ENCODE results near the gene DCLK2.
A peak's percentile ranks its signal among the peaks of the same experiment; 100 is the strongest.

Gene DCLK2

DNA sequence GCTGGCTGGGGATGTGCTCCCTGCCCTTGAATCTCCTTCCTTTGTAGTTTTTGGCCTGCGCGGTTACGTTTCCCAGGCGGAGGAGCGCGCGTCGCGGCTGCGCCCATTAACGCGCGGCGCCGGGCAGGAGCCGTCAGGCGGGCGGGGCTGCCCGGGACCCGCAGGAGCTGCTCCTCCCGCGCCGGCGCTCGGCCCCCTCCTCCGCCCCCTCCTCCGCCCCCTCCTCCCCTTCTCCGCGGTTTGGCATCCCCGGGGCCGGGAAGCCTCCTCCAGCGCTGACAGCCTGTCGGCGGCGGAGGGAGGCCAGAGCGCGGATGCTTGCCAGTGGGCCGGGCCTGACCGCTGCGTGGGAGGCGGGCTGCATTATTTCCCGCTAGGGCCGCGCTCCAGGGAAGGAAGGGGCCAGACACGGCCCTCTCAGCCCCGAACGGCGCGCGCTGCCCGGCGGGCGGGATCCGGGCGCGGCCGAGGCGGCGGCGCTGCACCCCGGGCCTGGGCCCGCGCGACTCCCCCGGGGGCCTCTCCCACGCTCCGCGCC lies at the start of gene DCLK2:
TSS of gene DCLK2 (plus strand) at position 405 of the 538 bp plus-strand sequence. CDS start 583 bp downstream, outside the sequence.
- DNase-seq = no peak

DNA sequence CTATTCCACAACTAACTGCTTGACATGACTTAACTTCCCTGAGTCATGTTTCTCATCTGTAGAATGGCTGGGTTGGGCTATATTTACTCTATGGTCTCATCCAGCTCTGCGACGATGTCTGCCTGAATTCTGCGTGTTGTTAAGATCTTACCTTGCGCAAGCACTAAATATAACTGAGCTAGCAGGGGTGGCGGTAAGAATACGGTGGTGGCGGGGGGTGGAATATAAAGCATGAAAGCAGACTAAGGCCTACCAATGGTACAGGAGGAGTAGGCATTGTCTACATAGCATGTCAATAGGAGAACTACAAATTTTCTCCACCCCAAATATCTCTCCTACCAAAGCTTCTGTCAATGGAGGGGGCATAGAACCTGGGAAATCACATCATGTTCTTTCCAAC lies 45.7 kb upstream of the DCLK2 start:
- DNase-seq = no peak

DNA sequence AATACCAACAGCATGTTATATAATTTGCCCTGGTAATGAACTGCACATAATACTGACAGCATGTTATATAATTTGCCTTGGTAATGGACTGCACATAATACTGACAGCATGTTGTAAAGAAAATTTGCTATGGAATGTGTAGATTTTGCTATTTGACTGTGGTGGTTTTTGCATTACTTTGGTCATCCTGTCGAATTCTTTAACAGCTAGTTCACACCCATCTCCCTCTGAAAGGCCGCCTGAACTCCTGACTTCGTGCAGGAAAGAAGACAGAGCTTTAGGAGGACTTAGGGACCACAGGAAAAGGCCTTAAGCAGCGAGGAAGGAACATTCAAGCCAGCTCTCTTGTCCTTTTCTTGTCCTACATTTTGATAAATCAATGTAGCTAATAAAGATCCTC lies 45.2 kb upstream of the DCLK2 start:
- DNase-seq = no peak

DNA sequence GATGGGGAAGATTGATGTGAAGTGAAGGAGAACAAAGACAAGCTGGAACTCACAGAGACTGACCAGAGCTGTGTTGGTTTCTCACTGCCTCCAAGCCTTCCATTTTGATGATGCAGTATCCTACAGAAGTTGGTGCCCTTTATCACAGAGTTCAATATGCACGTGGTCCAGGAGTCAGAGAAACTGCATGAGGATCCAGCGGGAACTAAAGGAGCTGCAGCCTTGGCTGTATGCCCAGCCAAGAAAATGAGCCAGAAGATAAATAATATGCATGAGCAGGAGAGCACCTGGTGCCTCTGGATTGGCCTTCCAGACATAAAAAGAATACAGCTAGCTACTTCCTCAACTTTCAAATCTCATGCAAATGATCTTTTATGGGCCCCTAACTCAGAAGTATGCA lies 44.3 kb upstream of the DCLK2 start:
- no peak for DNase-seq

DNA sequence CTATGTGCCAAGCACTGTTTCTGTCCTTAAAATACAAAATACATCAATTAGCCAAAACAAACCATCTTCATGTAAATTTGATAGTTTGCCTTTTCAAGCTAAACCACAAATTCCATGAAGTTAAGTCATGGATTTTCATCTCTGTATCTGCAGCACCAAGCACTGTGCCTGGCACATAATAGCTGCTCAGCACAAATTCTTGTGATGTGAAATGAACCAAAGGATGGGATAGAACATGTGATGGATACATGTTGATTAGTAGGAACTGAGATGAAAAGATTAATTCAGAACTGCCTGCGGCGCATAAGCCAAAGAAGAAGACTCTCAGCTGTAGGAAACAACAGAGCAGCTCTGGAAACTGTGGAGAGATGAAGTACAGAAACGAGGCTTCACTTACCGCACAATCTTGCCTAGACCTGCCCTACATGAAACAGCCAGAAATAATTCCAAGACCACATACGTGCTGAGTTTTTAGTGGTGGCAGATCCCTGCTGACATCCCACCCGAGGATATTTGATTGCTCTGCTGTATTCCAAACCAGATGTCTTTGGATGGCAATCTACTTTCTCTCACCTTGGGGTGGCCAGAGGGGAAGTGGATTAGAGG lies 40.9 kb upstream of the DCLK2 start:
- no peak for DNase-seq

DNA sequence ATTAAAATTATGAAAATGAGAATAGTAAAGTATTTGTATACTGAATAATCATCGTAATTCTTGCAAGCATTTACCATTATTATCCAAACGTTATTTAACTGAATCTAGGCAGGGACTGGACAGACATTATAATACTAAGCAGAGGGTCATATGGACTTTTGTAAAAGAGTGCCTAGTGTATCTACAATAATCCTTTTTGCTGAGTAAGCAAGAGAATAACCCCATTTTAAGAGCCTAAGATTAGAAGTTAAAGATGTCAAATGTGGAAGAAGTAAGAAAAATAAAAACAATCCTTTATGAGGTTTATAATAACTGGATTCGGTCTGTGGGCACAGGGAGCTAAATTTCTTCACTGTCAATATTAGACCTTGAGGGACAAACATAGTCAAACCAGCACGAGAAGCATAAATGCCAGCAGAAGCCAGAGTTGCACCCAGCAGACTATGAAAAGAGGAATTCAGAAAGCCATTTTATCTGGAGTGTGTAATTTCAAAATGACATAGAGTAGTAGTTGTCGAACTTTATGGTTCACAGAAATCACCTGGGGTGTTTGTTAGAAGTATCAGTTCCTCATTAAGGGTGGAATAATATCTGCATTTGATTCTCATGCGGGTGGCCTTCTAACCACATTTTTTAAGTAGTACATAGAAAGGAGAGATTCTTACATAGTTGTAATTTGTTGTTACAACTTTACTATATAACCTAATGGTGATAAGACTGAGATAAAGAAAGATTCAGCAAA lies 39.7 kb upstream of the DCLK2 start:
- DNase-seq = no peak

DNA sequence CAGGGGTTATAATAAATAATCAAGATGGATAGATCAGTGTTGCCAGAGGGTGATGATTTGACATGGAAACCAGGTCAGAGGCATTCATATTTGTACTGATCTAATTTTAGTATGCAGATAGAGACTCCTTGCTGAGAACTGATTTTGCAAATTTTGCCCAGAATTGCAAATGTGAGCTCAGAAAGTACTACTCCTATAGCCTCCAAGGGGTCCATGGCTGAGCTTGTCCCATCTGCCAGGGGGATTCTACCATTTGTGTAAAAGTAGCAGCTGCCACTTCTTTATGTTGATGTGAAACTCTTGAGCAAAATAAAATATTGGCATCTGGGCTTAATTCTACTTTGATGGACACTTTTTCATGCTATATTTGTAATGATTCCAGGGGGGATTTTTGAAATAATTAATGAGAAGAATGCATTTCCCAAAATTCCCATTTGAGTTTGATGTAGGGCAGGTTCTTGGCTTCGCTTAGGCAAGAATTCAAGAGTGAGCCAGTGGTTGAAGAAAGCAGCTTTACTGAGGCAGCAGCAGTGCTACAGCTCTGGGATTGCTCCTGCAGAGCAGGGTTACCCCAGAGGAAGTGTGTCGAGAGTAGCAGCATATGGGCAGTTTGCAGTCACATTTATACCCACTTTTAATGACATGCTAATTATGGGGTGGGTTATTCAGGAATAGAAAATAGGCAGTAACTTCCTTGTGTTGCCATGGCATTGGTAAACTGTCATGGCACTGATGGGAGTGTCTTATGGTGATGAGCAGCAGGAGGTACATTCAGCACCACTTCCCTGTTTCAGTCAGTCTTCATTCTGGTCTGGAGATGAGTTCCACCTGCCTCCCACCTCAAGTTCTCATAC lies 38.7 kb upstream of the DCLK2 start:
- peak; percentile 24 for DNase-seq

DNA sequence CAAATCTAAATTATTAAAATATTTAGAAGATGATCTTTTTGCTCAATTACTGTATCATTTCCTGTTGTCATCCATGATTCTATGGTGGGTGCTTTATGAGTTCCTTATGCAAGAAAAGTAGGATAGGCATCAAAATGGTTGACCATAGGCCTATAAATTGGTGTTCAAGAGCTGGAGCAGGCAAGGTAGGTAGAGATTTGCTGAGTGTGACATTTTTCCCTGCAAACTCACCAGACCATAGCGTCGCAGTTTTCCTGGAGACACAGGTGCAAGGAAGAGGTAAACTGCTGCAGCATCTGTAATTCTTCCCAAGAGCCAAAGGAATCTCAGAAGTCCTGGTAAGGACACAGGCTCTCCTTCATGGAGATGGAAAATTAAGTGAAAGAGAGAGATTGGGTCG lies 33.7 kb upstream of the DCLK2 start:
- DNase-seq = no peak

DNA sequence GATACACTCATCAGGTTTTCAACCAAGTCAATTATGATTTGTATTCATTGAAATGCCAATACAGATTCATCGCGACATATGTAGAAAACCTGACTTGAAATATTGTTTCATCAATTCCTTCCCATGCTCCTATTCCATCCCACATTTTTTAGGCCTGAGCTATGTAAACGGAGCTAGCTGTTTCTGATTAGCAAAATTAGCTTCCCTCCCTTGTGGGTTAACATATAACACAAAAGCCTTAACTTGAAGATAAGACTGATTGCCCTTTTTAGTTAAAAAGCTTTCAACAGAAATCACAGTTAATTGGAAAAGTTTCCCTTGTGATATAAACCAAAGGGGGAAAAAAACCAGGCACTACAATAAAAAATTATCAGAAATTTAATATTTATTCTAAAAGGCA lies 32.8 kb upstream of the DCLK2 start:
- no peak for DNase-seq

DNA sequence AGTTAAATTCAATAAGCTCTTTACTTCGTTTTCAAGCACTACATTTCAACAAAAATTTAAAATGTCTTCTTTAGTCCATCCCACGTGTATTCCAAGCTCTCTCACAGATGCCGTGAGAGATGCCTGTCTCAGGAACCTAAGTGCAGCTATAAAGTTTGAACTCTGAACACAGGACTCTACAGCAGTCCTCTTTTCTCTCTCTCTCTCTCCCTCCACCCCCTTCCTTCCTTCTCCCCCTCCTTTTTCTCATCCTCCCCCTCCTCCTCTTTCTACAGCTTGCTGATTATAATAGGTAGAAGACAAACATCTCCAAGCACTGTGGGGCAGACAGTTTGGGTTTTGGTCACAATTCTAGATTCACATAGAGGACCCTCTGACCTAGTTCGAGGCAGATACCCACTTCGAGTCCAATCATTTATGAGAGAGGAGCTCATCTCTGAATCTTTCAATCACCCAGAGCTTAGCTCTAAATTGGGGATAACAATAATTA lies 31.5 kb upstream of the DCLK2 start:
- DNase-seq = no peak

DNA sequence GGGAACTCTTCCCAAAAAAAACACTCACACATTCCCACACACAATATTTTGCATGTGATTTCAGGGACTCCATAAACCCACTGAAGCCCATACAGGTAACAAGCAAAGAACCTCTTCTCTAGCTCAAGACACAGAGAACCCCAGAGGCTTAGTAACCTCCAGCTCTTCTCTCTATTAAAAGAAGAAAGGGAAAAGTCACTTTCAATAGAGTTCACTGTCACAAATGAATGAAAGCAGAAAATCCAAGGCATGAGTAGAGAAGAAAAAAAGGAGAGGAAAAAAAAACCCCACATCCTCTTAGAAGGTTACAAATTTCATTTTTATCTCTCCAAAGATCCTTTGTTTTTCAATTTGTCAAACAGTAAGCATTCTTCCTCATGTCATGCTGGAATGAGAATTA lies 30.7 kb upstream of the DCLK2 start:
- DNase-seq = no peak

DNA sequence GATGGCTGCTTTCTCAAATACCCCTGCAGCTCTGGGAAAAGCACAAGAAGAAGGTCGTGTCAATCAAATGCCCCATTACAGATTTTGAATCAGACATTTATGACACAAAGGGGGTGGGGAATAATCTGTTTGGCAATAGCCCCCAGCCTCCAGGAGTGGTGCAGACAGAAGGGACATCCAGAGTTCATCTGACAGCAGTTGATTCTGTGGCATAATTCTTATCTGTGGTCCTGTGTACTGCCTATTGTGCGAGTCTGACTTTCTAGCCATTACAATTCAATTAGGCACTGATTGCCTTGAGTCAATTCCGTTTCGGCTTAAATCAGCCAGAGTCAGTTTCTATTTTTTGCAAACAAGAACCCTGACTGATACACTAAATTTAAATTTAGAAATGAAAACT lies 28.6 kb upstream of the DCLK2 start:
- no peak for DNase-seq

DNA sequence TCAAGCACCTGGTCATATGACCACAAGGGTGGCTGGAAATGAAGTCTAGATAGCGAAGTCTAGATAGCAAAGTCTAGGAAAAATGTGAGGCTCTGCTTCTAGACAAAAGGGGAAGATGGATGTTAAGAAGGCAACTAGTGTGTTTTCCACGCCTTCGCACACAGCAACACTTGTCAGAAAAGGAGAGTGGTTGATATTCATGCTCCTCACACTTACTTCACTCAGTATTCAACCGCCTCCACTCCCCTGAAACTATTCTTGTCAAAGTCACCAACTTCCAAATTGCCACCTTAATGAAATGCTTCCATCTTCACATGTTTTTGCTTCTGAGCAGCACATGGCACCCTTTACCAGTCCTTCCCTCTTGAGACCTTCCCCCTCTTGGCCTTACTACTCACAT lies 27.7 kb upstream of the DCLK2 start:
- DNase-seq = no peak

DNA sequence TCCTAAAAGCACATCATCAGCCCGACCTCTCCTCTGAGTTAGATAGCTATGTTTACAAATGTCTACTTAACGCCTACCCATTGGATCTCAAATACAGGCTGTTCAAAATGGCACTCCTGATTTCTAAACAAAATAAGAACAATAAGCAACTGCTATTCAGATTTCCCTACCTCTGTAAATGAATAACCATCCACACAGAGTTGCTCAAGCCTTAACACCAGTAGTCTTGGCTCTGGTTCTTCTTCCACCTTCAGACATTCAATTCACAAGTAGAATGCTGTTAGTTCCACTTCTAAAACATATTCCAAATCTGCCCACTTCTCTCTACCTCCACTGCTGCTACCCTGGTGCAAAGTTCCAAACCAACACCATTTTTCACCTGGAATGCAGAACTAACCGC lies 27.1 kb upstream of the DCLK2 start:
- no peak for DNase-seq

DNA sequence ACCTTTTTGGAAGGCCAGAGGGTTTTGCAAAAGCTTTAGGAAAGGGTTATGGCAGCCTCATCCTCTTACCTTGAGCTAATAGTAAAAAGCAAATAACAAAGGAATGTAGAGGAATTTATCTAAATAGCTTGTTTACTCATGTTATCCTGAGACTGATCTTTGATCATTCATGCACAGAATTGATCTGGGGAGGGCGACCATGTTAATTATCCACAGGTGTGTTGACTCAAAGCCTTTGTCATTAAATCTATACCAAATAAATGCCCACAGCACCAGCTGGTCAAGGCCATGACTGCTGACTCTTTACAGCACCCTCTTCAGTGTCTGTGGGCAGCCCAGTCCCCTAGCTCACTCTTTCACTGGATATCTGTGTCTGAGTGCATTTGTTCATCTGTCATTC lies 22.8 kb upstream of the DCLK2 start:
- DNase-seq = no peak

DNA sequence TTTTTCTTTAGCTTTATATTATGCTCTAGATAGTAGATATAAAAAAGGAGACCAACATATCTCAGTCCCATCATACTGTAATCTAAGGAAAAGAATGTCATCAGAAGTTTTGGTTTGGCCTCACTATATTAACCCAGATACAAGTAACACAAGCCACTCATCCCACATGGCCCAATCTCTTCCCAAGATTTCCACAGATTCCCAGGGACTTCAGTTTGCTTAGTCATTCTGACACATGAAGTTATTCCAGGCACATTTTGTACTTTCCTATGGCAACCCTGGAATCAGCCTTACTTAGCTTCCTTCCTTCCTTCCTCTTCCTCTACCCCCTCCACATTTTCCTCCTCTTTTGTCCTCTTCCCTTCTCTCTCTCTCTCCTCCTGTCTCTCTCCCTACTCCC lies 21.7 kb upstream of the DCLK2 start:
- DNase-seq = no peak

DNA sequence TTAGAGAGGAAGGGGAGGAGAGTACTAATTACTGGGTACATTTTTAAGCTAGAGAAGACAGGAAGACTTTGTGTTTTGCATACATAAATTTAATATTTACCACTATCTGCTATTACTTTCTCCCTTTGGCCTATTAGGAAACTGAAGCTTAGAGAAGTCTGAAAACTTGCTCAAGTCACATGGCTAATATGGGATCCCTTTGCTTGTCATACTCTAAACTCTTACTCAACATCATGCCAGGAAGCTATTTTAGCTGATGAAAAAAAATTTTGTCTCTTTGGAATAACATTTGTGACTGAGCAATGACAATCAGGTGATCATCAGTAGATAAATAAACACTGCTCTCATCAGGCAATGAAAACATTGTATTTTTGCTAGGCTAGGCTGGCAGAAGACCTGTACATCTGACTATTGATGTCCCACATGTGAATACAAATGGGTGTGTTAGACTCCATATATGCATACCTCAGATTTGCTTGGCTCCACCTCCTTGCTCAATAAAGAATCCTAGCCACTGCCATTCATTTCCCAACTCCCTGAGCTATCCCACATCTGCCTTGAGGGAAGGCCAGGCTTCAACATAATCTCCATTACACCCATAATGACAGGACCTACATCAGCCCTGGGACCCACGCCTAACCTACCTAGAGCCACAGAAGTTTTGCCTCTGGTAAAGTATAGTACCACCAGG lies 17.0 kb upstream of the DCLK2 start:
- no peak for DNase-seq

DNA sequence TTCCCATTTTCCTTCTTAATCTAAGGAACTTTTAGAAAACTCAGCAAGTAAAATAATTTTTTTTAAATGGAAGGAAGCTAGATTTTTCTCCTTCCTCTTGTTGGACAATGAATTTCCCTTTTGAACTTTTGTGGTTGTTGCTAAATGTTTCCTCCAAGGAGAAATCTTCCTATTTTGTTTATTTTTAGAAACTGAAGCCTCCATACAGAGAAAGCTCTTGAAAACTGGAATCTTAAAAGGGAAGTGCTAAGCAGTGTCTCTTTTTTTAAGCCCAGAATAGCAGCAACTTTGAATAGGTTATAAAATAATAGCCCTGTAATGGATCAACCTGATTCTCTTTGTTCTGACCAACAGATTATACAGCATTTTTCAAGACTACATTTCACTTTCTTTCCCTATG lies 15.1 kb upstream of the DCLK2 start:
- DNase-seq = no peak

DNA sequence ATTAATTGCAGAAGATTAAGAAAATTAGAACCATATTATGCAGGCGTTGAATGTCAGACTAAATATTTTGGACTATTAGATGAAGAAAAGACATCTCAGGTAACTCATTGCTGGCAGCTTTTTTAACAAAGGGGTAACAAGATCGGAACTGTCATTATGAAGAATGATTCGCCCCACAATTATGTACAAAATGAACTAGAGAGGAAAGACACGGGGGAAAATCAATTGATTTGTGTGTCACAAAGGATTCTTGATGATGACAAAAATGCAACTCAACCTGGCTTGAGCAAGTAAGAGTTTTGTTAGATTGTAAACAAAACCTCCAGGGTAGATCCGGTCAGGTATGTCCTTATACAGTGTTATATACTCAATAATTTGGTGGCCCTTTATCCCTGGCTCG lies 12.5 kb upstream of the DCLK2 start:
- no peak for DNase-seq

DNA sequence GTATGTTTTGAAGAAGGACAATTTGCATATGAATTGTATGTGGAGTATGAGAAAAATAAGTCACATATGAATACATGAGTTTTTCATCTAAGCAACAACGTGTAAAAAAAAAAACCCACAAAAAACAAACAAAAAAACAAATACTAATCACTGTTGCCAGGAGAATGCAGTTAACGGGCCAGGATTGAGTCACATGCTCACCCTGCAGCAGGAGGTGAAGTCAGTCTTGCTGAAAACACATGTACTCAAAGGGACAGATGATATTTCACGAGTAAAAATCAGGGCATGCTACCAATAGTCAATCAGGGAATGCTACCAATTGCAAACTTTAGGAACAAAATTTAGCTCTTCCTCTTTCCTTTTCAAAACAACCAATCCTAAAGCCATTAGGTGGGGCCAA lies 10.4 kb upstream of the DCLK2 start:
- no peak for DNase-seq

DNA sequence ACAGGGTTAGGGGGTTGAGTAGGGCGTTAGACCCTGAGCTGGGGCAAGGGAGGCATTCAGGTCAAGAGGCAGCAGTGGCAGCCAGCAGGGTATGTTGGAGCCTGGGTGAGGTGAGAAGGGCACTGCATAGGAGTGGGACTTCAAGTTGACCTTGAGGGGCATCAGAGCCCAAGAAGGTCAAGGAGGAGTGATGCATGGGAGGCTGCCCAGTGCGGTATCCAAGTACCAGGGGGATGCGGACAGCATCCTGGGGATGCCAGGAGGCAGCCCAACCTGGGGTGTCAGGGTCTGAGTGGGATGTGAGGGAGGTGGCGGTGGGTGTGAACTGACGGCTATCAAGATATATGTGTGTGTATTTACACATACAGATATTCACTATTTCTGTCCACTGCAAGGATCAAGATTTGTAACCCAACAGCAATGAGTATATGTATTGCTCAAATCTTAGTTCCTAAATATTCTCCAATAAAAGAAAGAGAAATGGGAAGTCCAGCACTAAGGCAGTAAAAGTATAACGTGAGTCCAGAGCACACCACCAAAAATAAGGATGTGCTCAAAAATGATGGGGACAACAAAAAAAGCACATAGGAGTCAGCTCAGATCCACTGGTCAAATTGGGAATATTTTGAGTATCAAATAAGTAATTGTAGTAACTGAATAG lies 9.8 kb upstream of the DCLK2 start:
- DNase-seq = no peak

DNA sequence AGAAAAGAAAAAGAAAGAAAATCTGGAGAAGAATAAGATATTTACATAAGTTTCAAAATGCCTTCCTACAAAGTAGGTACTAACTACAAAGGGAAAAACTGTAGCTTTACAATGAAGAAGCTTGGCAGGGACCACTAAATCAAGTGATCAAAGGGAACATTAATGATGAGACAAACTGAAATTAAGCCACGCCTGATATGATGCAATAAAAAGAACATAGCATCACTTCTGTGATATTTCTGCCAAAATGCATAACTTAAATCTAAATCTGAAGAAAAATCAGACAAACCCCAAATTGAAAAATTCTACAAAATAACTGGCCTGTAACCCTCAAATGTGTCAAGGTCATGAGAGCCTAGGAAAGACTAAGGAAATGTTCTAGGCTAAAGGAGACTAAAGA lies 8.9 kb upstream of the DCLK2 start:
- DNase-seq = no peak
